MM.1S (cell line): ENCODE results near the gene GPR143.

ENCODE experiments used
- DNase-seq: peaks from one replicate; pipeline ENCODE4 v3.0.0-alpha.2; 2015
- H2AFZ ChIP-seq: fragments of 300-600 bp; sonication (generic); 2 replicates; pipeline ENCODE4 v1.6.0; 2016; ENCODE audit warnings: antibody characterized with exemption, low read length
- H3F3A ChIP-seq: fragments of 300-600 bp; sonication (generic); 2 replicates; pipeline ENCODE4 v1.6.1; 2016; ENCODE audit warnings: mild to moderate bottlenecking, antibody characterized with exemption, low read length, moderate library complexity, mixed read lengths; ENCODE audit not compliant: insufficient read depth
- H3K27ac ChIP-seq: fragments of 300-600 bp; sonication (generic); 2 replicates; pipeline ENCODE4 v1.5.1; 2016; ENCODE audit warnings: mild to moderate bottlenecking, low read length
- H3K27me3 ChIP-seq: fragments of 300-600 bp; sonication (generic); replicated peaks from 2 replicates; pipeline ENCODE4 v1.6.0; 2016; ENCODE audit warnings: low read length; ENCODE audit not compliant: insufficient read depth
- H3K36me3 ChIP-seq: fragments of 300-600 bp; sonication (generic); replicated peaks from 2 replicates; pipeline ENCODE4 v1.6.1; 2016; ENCODE audit warnings: mild to moderate bottlenecking, low read length, mixed read lengths; ENCODE audit not compliant: insufficient read depth
- H3K4me1 ChIP-seq: fragments of 300-600 bp; sonication (generic); 2 replicates; pipeline ENCODE4 v1.6.1; 2016; ENCODE audit warnings: low read length, mixed read lengths
- H3K4me2 ChIP-seq: fragments of 300-600 bp; sonication (generic); 2 replicates; pipeline ENCODE4 v1.6.0; 2016; ENCODE audit warnings: low read depth, low read length
- H3K4me3 ChIP-seq: fragments of 300-600 bp; sonication (generic); 2 replicates; pipeline ENCODE4 v1.5.1; 2016; ENCODE audit warnings: low read length, mixed read lengths
- H3K79me2 ChIP-seq: fragments of 300-600 bp; sonication (generic); 2 replicates; pipeline ENCODE4 v1.6.1; 2016; ENCODE audit warnings: mixed run types, low read length, mixed read lengths
- H3K9ac ChIP-seq: fragments of 300-600 bp; sonication (generic); 2 replicates; pipeline ENCODE4 v1.6.1; 2016; ENCODE audit warnings: low read length, mixed read lengths
- H3K9me2 ChIP-seq: fragments of 300-600 bp; sonication (generic); replicated peaks from 2 replicates; pipeline ENCODE4 v1.6.1; 2016; ENCODE audit warnings: mild to moderate bottlenecking, low read length, mixed read lengths; ENCODE audit not compliant: insufficient read depth
- H3K9me3 ChIP-seq: fragments of 300-600 bp; sonication (generic); replicated peaks from 2 replicates; pipeline ENCODE4 v1.6.1; 2016; ENCODE audit warnings: mild to moderate bottlenecking, low read length, mixed read lengths; ENCODE audit not compliant: insufficient read depth
- H4K20me1 ChIP-seq: fragments of 300-600 bp; sonication (generic); 2 replicates; pipeline ENCODE4 v1.6.1; 2016; ENCODE audit warnings: mild to moderate bottlenecking, low read length, moderate library complexity, mixed read lengths; ENCODE audit not compliant: insufficient read depth
- EZH2 ChIP-seq: fragments of 300-600 bp; sonication (generic); optimal IDR thresholded peaks from 2 replicates; pipeline ENCODE3; 2017; ENCODE audit warnings: low read depth, mild to moderate bottlenecking, antibody characterized with exemption, low read length, mixed read lengths
- EZH2phosphoT487 ChIP-seq: fragments of 300-600 bp; sonication (generic); IDR thresholded peaks from 2 replicates; pipeline ENCODE4 v1.6.1; 2018; ENCODE audit warnings: antibody characterized with exemption, low read length
- TF ChIP-seq, protein P1 (sequence below): fragments of 300-600 bp; sonication (generic); IDR thresholded peaks from 2 replicates; pipeline ENCODE4 v1.5.1; 2016; ENCODE audit warnings: antibody characterized with exemption, low read length, mixed read lengths

Gene GPR143

DNA sequence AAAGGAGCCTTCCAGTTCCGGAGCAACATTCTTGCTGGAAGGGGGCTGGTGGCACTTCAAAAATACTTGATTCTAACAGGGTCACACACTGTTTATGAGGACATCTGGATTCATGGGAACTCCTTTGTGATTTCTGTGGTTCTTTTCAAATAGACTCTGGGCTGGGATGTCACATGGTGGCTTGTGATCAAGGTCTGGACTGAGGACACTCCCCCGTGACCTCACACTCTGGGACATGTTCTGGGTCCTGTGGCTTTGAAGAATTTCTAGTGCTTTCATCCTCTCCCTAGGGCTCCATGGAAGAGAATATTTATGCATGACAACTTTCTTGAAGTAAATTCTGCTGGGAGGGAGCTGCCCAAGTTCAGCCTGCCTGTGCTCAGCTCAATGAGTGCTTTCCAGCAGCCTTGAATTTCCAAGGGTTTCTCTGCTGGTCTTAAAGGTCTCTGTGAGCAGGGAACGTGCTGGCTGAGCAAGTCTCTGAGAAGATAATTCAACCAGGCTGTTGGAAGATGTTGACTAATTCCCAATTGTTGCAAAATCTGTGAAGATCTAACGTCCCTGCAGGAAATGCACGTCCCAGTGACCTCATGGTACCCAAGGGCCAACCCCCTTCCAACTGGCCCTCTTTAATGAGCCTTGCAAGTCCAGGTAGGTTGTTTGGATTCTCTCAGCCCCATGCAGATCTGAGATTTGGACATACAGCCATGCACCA, 36.3 kb downstream of the GPR143 start:
- Histone ChIP-seq H3K9me2 (no peaks in the 10 kb centered on the region), H3K9ac (no peak overlapping the region), H3K9me3 (no peaks in the 10 kb centered on the region), H3K36me3 (no peaks in the 10 kb centered on the region), H3K4me2 (no peak overlapping the region), H3K27ac (peak overlapping the region; percentile 38; the same call in 1 of the 2 replicates), H2AFZ (no peak overlapping the region), H3K27me3 (no peaks in the 10 kb centered on the region), H3K79me2 (no peaks in the 10 kb centered on the region), H4K20me1 (no peaks in the 10 kb centered on the region), H3F3A (no peaks in the 10 kb centered on the region), H3K4me3 (no peak overlapping the region), H3K4me1 (peaks cover 25% of the 10 kb centered on the region)
- DNase-seq, result no peak
- TF ChIP-seq, protein P1, sequence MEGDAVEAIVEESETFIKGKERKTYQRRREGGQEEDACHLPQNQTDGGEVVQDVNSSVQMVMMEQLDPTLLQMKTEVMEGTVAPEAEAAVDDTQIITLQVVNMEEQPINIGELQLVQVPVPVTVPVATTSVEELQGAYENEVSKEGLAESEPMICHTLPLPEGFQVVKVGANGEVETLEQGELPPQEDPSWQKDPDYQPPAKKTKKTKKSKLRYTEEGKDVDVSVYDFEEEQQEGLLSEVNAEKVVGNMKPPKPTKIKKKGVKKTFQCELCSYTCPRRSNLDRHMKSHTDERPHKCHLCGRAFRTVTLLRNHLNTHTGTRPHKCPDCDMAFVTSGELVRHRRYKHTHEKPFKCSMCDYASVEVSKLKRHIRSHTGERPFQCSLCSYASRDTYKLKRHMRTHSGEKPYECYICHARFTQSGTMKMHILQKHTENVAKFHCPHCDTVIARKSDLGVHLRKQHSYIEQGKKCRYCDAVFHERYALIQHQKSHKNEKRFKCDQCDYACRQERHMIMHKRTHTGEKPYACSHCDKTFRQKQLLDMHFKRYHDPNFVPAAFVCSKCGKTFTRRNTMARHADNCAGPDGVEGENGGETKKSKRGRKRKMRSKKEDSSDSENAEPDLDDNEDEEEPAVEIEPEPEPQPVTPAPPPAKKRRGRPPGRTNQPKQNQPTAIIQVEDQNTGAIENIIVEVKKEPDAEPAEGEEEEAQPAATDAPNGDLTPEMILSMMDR, result no peak
- TF ChIP-seq EZH2 (no peak), EZH2phosphoT487 (no peak)

DNA sequence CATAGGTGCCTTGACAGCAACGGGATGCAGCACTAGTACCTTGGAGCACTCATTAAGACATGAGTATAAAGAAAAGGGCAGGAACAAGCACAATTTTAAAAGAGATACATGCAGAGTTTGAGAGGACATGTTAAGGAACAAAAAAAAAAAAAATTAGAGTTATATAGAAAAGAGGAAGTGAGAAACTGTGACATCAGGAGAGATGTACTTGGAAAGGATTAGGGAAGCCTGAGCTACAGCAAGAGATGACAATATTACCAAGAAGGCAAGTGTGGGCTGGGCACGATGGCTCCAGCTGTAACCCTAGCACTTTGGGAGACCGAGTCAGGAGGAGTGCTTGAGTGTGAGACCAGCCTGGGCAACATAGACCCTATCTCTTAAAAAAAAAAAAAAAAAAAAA, 37.4 kb downstream of the GPR143 start:
- no peak overlapping the region for H2AFZ ChIP-seq
- H3K4me2 ChIP-seq, result no peak overlapping the region
- no peaks in the 10 kb centered on the region for H3F3A ChIP-seq
- H3K36me3 ChIP-seq, result no peaks in the 10 kb centered on the region
- no peaks in the 10 kb centered on the region for H3K9me3 ChIP-seq
- no peaks in the 10 kb centered on the region for H4K20me1 ChIP-seq
- peaks cover 25% of the 10 kb centered on the region for H3K4me1 ChIP-seq
- H3K9me2 ChIP-seq, result no peaks in the 10 kb centered on the region
- no peak overlapping the region for H3K4me3 ChIP-seq
- H3K9ac ChIP-seq, result no peak overlapping the region
- H3K27ac ChIP-seq, result no peak overlapping the region
- H3K27me3 ChIP-seq, result no peaks in the 10 kb centered on the region
- TF ChIP-seq, protein P1, result no peak
- TF ChIP-seq EZH2phosphoT487 (no peak), EZH2 (no peak)
- DNase-seq, result no peak
- no peaks in the 10 kb centered on the region for H3K79me2 ChIP-seq

DNA sequence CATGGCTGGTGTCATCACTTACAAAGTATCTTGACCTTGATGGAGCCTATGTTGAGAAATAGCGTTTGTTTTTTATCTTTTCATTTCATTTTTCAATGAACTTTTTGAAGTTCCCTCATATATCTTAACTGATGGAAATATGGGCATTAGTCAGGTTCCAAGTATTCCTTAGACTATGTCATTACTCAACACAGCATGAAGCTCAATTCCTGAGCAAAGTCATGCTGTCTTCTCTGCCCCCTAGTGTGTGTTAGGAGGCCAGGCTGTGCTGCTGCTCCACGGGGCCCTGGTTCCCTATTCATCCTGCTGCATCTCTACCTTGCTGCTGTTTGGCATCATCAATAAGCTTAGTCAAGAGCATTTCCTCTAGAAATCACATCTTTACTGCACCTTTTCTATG, 40.9 kb downstream of the GPR143 start:
- H3K4me2 ChIP-seq, result no peak overlapping the region
- H3K79me2 ChIP-seq, result no peaks in the 10 kb centered on the region
- no peaks in the 10 kb centered on the region for H3K9me3 ChIP-seq
- TF ChIP-seq, protein P1, result no peak
- TF ChIP-seq EZH2 (no peak), EZH2phosphoT487 (no peak)
- peaks cover 14% of the 10 kb centered on the region for H3K4me1 ChIP-seq
- no peaks in the 10 kb centered on the region for H3F3A ChIP-seq
- H3K9me2 ChIP-seq, result no peaks in the 10 kb centered on the region
- no peaks in the 10 kb centered on the region for H3K27me3 ChIP-seq
- no peaks in the 10 kb centered on the region for H4K20me1 ChIP-seq
- no peaks in the 10 kb centered on the region for H3K36me3 ChIP-seq
- H3K9ac ChIP-seq, result no peak overlapping the region
- no peak for DNase-seq
- no peak overlapping the region for H3K27ac ChIP-seq
- no peak overlapping the region for H2AFZ ChIP-seq
- no peak overlapping the region for H3K4me3 ChIP-seq
